Endodermal cell (in vitro differentiated cells): ENCODE data around the gene HOXD3. TPM values are rescaled to one million over a fixed set of nuclear protein-coding genes. Genes with fewer than 3 reads are reported as not detected.

Source experiments
- DNase-seq: peaks from one replicate; pipeline ENCODE4 v3.0.0-alpha.2; 2017
- H3K27ac ChIP-seq: 2 replicates; pipeline ENCODE4 v1.5.1; 2013; ENCODE audit warnings: mild to moderate bottlenecking, low read depth, low read length, moderate library complexity
- H3K27me3 ChIP-seq: 2 replicates; pipeline ENCODE4 v1.6.1; 2013; ENCODE audit warnings: mild to moderate bottlenecking, low read length, moderate library complexity; ENCODE audit not compliant: insufficient read depth, control insufficient read depth, poor library complexity, severe bottlenecking
- H3K36me3 ChIP-seq: 2 replicates; pipeline ENCODE4 v1.7.0; 2013; ENCODE audit warnings: mild to moderate bottlenecking, low read length, moderate library complexity; ENCODE audit not compliant: control insufficient read depth, insufficient read depth
- H3K4me1 ChIP-seq: one replicate; pipeline ENCODE4 v1.7.0; 2013; ENCODE audit warnings: low read length; ENCODE audit not compliant: control insufficient read depth, insufficient read depth
- H3K4me3 ChIP-seq: 2 replicates; pipeline ENCODE4 v1.5.1; 2013; ENCODE audit warnings: mild to moderate bottlenecking, low read length, moderate library complexity
- H3K9ac ChIP-seq: 2 replicates; pipeline ENCODE4 v1.6.1; 2013; ENCODE audit warnings: mild to moderate bottlenecking, low read length, moderate library complexity; ENCODE audit not compliant: poor library complexity, severe bottlenecking; ENCODE audit errors: extremely low read depth
- H3K9me3 ChIP-seq: 2 replicates; pipeline ENCODE4 v1.6.1; 2013; ENCODE audit warnings: mild to moderate bottlenecking, low read length, moderate library complexity; ENCODE audit not compliant: control insufficient read depth
- H3K27ac Mint-ChIP-seq: 2 replicates; pipeline ENCODE4 v1.8.0; 2020; ENCODE audit warnings: mixed read lengths
- H3K27me3 Mint-ChIP-seq: 2 replicates; pipeline ENCODE4 v1.8.0; 2021; ENCODE audit warnings: mild to moderate bottlenecking, mixed read lengths; ENCODE audit not compliant: insufficient read depth
- H3K36me3 Mint-ChIP-seq: 2 replicates; pipeline ENCODE4 v1.8.0; 2020; ENCODE audit warnings: low read depth, mixed read lengths
- H3K4me1 Mint-ChIP-seq: 2 replicates; pipeline ENCODE4 v1.8.0; 2020; ENCODE audit warnings: mixed read lengths
- H3K4me3 Mint-ChIP-seq: 2 replicates; pipeline ENCODE4 v1.8.0; 2020; ENCODE audit warnings: mild to moderate bottlenecking, moderate library complexity, mixed read lengths
- H3K9me3 Mint-ChIP-seq: 2 replicates; pipeline ENCODE4 v1.8.0; 2020; ENCODE audit warnings: mild to moderate bottlenecking, mixed read lengths
- CTCF ChIP-seq: fragments of 200-600 bp; sonication (generic); conservative IDR thresholded peaks from 2 replicates; pipeline ENCODE4 v1.5.0; 2021; ENCODE audit warnings: antibody characterized with exemption, mild to moderate bottlenecking
- WGBS, 2 experiments: methylation state at CpG; one replicate each; pipeline versions ENCODE4 v1.1.5 to v1.1.7; 2013; ENCODE audit warnings: missing lambda C conversion rate in 2 of 2, mixed read lengths in 1 of 2; ENCODE audit not compliant: insufficient coverage in 1 of 2, insufficient read length in 1 of 2; 5-methylcytosine and 5-hydroxymethylcytosine counted together
- total RNA-seq, 2 donors: library from RNA; stranded (reverse); fragmentation: NEBNext Ultra II Directional in 1 of 2; extraction: Animal tissue kit (Norgen Biotek cat#: 25700) in 1 of 2; gene quantifications; 2 replicates in 1 of 2; 3 replicates in 1 of 2; pipeline ENCODE4 v1.2.1, GENCODE V29; 2021

Gene HOXD3
- total RNA-seq, 2 donors from 2014 or later: not detected

- Mint-ChIP-seq H3K4me1 (peaks cover 9% of the 10 kb centered on the region), H3K9me3 (no peaks in the 10 kb centered on the region), H3K27me3 (peaks cover 99% of the 10 kb centered on the region), H3K27ac (no peak overlapping the region), H3K36me3 (no peaks in the 10 kb centered on the region), H3K4me3 (no peak overlapping the region)
- H3K9me3 ChIP-seq: peaks cover 9% of the 10 kb centered on the region
- H3K36me3 ChIP-seq: no peaks in the 10 kb centered on the region
- 1 to 2% methylated on average over 25 to 52 of the region's 52 CpGs for WGBS, 2 experiments
- peak overlapping the region; percentile 13 for H3K4me3 ChIP-seq
- no peak for TF ChIP-seq CTCF
- DNase-seq: peak; percentile 74
- H3K27ac ChIP-seq: no peak overlapping the region
- H3K4me1 ChIP-seq: no peaks in the 10 kb centered on the region
- peaks cover 100% of the 10 kb centered on the region for H3K27me3 ChIP-seq
- H3K9ac ChIP-seq: no peak overlapping the region
Observed at GRCh38 chr2:176164611-176165369, 7.7 kb downstream of the HOXD3 start.

- H3K27ac ChIP-seq: no peak overlapping the region
- H3K36me3 ChIP-seq: no peaks in the 10 kb centered on the region
- TF ChIP-seq CTCF: no peak
- H3K27me3 Mint-ChIP-seq: peaks cover 99% of the 10 kb centered on the region
- H3K36me3 Mint-ChIP-seq: no peaks in the 10 kb centered on the region
- no peaks in the 10 kb centered on the region for H3K4me1 ChIP-seq
- WGBS, 2 experiments: 8 to 27% methylated on average over 7 to 24 of the region's 26 CpGs
- H3K4me3 Mint-ChIP-seq: no peak overlapping the region
- DNase-seq: peak; percentile 70
- H3K4me3 ChIP-seq: no peak overlapping the region
- peaks cover 5% of the 10 kb centered on the region for H3K4me1 Mint-ChIP-seq
- peaks cover 100% of the 10 kb centered on the region for H3K27me3 ChIP-seq
- H3K9me3 Mint-ChIP-seq: no peaks in the 10 kb centered on the region
- H3K9me3 ChIP-seq: peaks cover 9% of the 10 kb centered on the region
- H3K9ac ChIP-seq: no peak overlapping the region
- H3K27ac Mint-ChIP-seq: no peak overlapping the region
Observed at GRCh38 chr2:176165370-176166050, 8.4 kb downstream of the HOXD3 start.

GRCh38 chr2:176166272-176166671 lies 9.2 kb downstream of the HOXD3 start:
- H3K9me3 Mint-ChIP-seq: no peaks in the 10 kb centered on the region
- H3K4me3 Mint-ChIP-seq: no peak overlapping the region
- Histone ChIP-seq H3K27ac (no peak overlapping the region), H3K36me3 (no peaks in the 10 kb centered on the region), H3K9me3 (peaks cover 9% of the 10 kb centered on the region), H3K9ac (no peak overlapping the region), H3K4me1 (no peaks in the 10 kb centered on the region), H3K27me3 (peaks cover 100% of the 10 kb centered on the region), H3K4me3 (no peak overlapping the region)
- peaks cover 99% of the 10 kb centered on the region for H3K27me3 Mint-ChIP-seq
- H3K4me1 Mint-ChIP-seq: peaks cover 5% of the 10 kb centered on the region
- DNase-seq: no peak
- no peak for TF ChIP-seq CTCF
- no peaks in the 10 kb centered on the region for H3K36me3 Mint-ChIP-seq
- H3K27ac Mint-ChIP-seq: no peak overlapping the region
- 20 to 33% methylated on average over 2 of the region's 2 CpGs for WGBS, 2 experiments
